Caco-2 (cell line): ENCODE measurements around the gene RIC8A. TPM values are rescaled to one million over a fixed set of nuclear protein-coding genes. Genes with fewer than 3 reads are reported as not detected.

Experiments
- BruUV-seq: library from RNA; stranded (reverse); fragments of 400-500 nt; replicated peaks from 2 replicates; lab custom pipeline; 2021; lab: Mats Ljungman, UMichigan
- CTCF ChIA-PET: fragments of 300-600 bp; sonication (Branson Sonifier 250); formaldehyde crosslinking; loops from one replicate; lab custom pipeline; 2022; ENCODE audit warnings: antibody characterized with exemption; lab: Charles Lee
- POLR2A ChIA-PET: fragments of 300-600 bp; sonication (Branson Sonifier 250); formaldehyde crosslinking; loops from one replicate; lab custom pipeline; 2022; ENCODE audit warnings: antibody characterized with exemption; lab: Charles Lee
- DNase-seq, 2 experiments: peaks; one replicate each; pipeline versions ENCODE4 v3.0.0 to v3.0.0-alpha.2; 2020 to 2022
- H3K27me3 ChIP-seq: replicated peaks from 2 replicates; pipeline ENCODE4 v1.6.0; 2011; ENCODE audit warnings: low read length; ENCODE audit not compliant: control insufficient read depth, insufficient read depth
- H3K36me3 ChIP-seq: 2 replicates; pipeline ENCODE4 v1.5.1; 2011; ENCODE audit warnings: low read length; ENCODE audit not compliant: control insufficient read depth, insufficient read depth
- H3K4me1 ChIP-seq: fragments of 250-450 bp; sonication (Bioruptor Pico); 2 replicates; pipeline ENCODE4 v1.5.1; 2020; ENCODE audit warnings: mild to moderate bottlenecking
- H3K4me3 ChIP-seq: 2 replicates; pipeline ENCODE4 v1.5.1; 2011; ENCODE audit warnings: low read depth, mild to moderate bottlenecking, control low read depth, low read length
- H3K9me3 ChIP-seq: fragments of 250-450 bp; sonication (Bioruptor Pico); 2 replicates; pipeline ENCODE4 v1.5.1; 2020; ENCODE audit warnings: mild to moderate bottlenecking, moderate library complexity
- H3K27ac Mint-ChIP-seq: one replicate; pipeline ENCODE4 v1.8.0; 2022; ENCODE audit warnings: mixed read lengths; ENCODE audit not compliant: unreplicated experiment
- H3K27me3 Mint-ChIP-seq: one replicate; pipeline ENCODE4 v1.8.0; 2022; ENCODE audit warnings: mixed read lengths; ENCODE audit not compliant: insufficient read depth, unreplicated experiment
- H3K36me3 Mint-ChIP-seq: one replicate; pipeline ENCODE4 v1.8.0; 2022; ENCODE audit warnings: mild to moderate bottlenecking, mixed read lengths; ENCODE audit not compliant: insufficient read depth, unreplicated experiment
- H3K4me1 Mint-ChIP-seq: one replicate; pipeline ENCODE4 v1.8.0; 2022; ENCODE audit warnings: low read depth, mixed read lengths; ENCODE audit not compliant: unreplicated experiment
- H3K4me3 Mint-ChIP-seq: one replicate; pipeline ENCODE4 v1.8.0; 2022; ENCODE audit warnings: mild to moderate bottlenecking, moderate library complexity, mixed read lengths; ENCODE audit not compliant: unreplicated experiment
- H3K9me3 Mint-ChIP-seq: one replicate; pipeline ENCODE4 v1.8.0; 2022; ENCODE audit warnings: mixed read lengths; ENCODE audit not compliant: unreplicated experiment
- intact Hi-C: fragments of 100-400 bp; cut with micrococcal nuclease; formaldehyde crosslinking; loops from one replicate; pipeline ENCODE4 v1.10.0; 2022; ENCODE audit not compliant: unreplicated experiment
- total RNA-seq: library from RNA; stranded (reverse); gene quantifications from 2 replicates; pipeline ENCODE4 v1.2.3, GENCODE V29; 2022
- TF ChIP-seq, protein P1 (sequence below), 2 experiments: fragments of 200-600 bp in 1 of 2; IDR thresholded peaks; 1 replicate in 1 of 2; 2 replicates in 1 of 2; pipeline versions ENCODE4 v1.5.1 to v1.8.0; 2011 to 2022; ENCODE audit warnings: antibody characterized with exemption in 1 of 2, control low read depth in 1 of 2, inconsistent platforms in 1 of 2, low read depth in 1 of 2, low read length in 1 of 2, mild to moderate bottlenecking in 1 of 2, moderate library complexity in 1 of 2; ENCODE audit not compliant: insufficient read depth in 1 of 2, severe bottlenecking in 1 of 2, unreplicated experiment in 1 of 2

RIC8A gene
- total RNA-seq, 1 experiment from 2014 or later: 97.1 TPM

GRCh38 chr11:241634-242033 is 34.1 kb downstream of the RIC8A start:
- no peak overlapping the region for H3K27ac Mint-ChIP-seq
- H3K4me1 Mint-ChIP-seq: no peaks in the 10 kb centered on the region
- Histone ChIP-seq H3K4me1 (peaks cover 8% of the 10 kb centered on the region; the same call in 1 of the 2 replicates), H3K9me3 (no peaks in the 10 kb centered on the region), H3K27me3 (no peaks in the 10 kb centered on the region), H3K36me3 (peaks cover 2% of the 10 kb centered on the region; the same call in 1 of the 2 replicates), H3K4me3 (no peak overlapping the region)
- CTCF ChIA-PET: no interaction called here
- H3K36me3 Mint-ChIP-seq: peaks cover 74% of the 10 kb centered on the region
- no TSS peak for BruUV-seq
- no peak overlapping the region for H3K4me3 Mint-ChIP-seq
- DNase-seq: no peak
- POLR2A ChIA-PET: interaction anchor here (0.5 kb wide), 1 partner anchor 10 kb away, joined by 3 read pairs; no protein-coding TSS in a partner anchor
- H3K27me3 Mint-ChIP-seq: no peaks in the 10 kb centered on the region
- TF ChIP-seq, protein P1, sequence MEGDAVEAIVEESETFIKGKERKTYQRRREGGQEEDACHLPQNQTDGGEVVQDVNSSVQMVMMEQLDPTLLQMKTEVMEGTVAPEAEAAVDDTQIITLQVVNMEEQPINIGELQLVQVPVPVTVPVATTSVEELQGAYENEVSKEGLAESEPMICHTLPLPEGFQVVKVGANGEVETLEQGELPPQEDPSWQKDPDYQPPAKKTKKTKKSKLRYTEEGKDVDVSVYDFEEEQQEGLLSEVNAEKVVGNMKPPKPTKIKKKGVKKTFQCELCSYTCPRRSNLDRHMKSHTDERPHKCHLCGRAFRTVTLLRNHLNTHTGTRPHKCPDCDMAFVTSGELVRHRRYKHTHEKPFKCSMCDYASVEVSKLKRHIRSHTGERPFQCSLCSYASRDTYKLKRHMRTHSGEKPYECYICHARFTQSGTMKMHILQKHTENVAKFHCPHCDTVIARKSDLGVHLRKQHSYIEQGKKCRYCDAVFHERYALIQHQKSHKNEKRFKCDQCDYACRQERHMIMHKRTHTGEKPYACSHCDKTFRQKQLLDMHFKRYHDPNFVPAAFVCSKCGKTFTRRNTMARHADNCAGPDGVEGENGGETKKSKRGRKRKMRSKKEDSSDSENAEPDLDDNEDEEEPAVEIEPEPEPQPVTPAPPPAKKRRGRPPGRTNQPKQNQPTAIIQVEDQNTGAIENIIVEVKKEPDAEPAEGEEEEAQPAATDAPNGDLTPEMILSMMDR (IDR thresholded peaks at IDR 0.05; ENCODE audit: insufficient read depth in 1 of 2, low read depth in 1 of 2, low read length in 1 of 2, severe bottlenecking in 1 of 2, unreplicated experiment in 1 of 2): no peak
- H3K9me3 Mint-ChIP-seq: no peaks in the 10 kb centered on the region
- intact Hi-C loops: no loop called here

DNA sequence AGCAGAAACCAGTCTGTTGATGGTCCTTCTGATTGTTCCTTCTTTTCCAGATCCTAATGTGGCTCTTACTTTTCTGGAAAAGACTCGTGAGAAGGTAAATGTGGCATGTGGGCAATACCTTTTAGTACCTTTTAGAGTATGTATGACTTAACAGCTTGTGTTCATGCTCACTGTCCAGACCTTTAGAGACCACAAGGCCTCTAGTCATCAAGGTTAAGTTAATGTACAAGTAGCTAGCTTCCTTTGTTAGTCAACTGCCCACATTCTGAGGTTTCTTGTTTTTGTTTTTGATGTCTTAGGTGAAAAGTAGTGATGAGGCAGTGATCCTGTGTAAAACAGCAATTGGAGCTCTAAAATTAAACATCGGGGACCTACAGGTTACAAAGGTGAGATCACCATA is 36.9 kb downstream of the RIC8A start:
- DNase-seq: no peak
- Mint-ChIP-seq H3K27ac (no peak overlapping the region), H3K36me3 (peaks cover 81% of the 10 kb centered on the region), H3K4me1 (no peaks in the 10 kb centered on the region), H3K4me3 (no peak overlapping the region), H3K9me3 (no peaks in the 10 kb centered on the region), H3K27me3 (no peaks in the 10 kb centered on the region)
- POLR2A ChIA-PET: no interaction called here
- no peak overlapping the region for H3K4me3 ChIP-seq
- no peaks in the 10 kb centered on the region for H3K9me3 ChIP-seq
- peaks cover 4% of the 10 kb centered on the region; the same call in 1 of the 2 replicates for H3K36me3 ChIP-seq
- CTCF ChIA-PET: no interaction called here
- intact Hi-C loops: no loop called here
- H3K27me3 ChIP-seq: no peaks in the 10 kb centered on the region
- no TSS peak for BruUV-seq
- TF ChIP-seq, protein P1 (IDR thresholded peaks at IDR 0.05; ENCODE audit: insufficient read depth in 1 of 2, low read depth in 1 of 2, low read length in 1 of 2, severe bottlenecking in 1 of 2, unreplicated experiment in 1 of 2): no peak
- no peaks in the 10 kb centered on the region for H3K4me1 ChIP-seq

DNA sequence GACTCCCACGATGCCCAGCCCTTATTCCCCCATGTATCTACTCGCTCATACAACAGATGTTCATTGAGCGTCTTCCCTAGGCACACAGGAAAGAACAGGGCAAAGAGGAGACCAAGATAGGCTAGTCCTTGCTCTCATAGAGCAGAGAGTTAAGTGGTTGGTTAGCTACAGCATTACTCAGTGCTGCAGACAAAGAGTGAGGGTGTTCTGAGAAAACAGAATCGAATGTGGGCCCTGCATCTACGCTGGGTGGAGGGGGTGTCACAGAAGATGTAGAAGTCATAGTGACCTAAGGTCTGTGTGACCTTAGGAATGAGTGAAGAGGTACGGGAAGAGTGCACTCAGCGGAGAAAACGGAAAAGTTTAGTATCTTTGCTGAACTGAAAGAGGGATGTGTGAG is 41.6 kb downstream of the RIC8A start:
- H3K27me3 Mint-ChIP-seq: no peaks in the 10 kb centered on the region
- H3K27ac Mint-ChIP-seq: no peak overlapping the region

More for the DNA sequence above, 41.6 kb downstream of the RIC8A start:
- Histone ChIP-seq H3K4me3 (no peak overlapping the region), H3K36me3 (peaks cover 5% of the 10 kb centered on the region), H3K4me1 (no peaks in the 10 kb centered on the region), H3K27me3 (no peaks in the 10 kb centered on the region), H3K9me3 (no peaks in the 10 kb centered on the region)
- TF ChIP-seq, protein P1 (IDR thresholded peaks at IDR 0.05; ENCODE audit: insufficient read depth in 1 of 2, low read depth in 1 of 2, low read length in 1 of 2, severe bottlenecking in 1 of 2, unreplicated experiment in 1 of 2): no peak
- BruUV-seq: no TSS peak
- intact Hi-C loops: no loop called here
- ChIA-PET POLR2A (no interaction called here), CTCF (no interaction called here)
- Mint-ChIP-seq H3K4me3 (no peak overlapping the region), H3K4me1 (no peaks in the 10 kb centered on the region), H3K9me3 (no peaks in the 10 kb centered on the region), H3K36me3 (peaks cover 82% of the 10 kb centered on the region)
- DNase-seq: no peak
